ENCODE data around the gene CAPZA2.

Gene CAPZA2

GRCh38 chr7:116859323-116859722, 3.1 kb upstream of the CAPZA2 start:
- H3K27me3 ChIP-seq (ENCODE audit: insufficient read depth, low read length, poor library complexity): peaks cover 16% of the 10 kb centered on the region
- H3K9ac ChIP-seq (ENCODE audit: low read depth, low read length): no peak overlapping the region
- peaks cover 6% of the 10 kb centered on the region; the same call in 1 of the 2 replicates for H4K20me1 ChIP-seq (ENCODE audit: insufficient read depth, low read length)
- peaks cover 19% of the 10 kb centered on the region for H3K79me2 ChIP-seq (ENCODE audit: insufficient read depth, low read length)
- no peak for ATAC-seq (ENCODE audit: insufficient read depth, low read depth)
- H3K9me3 ChIP-seq (ENCODE audit: insufficient read depth, low read length, severe bottlenecking): no peaks in the 10 kb centered on the region
- H2AFZ ChIP-seq (ENCODE audit: low read depth, low read length): no peak overlapping the region
- peaks cover 15% of the 10 kb centered on the region for H3K4me1 ChIP-seq (ENCODE audit: insufficient read depth, low read length)
- no peak overlapping the region for H3K4me3 ChIP-seq (ENCODE audit: low read depth in 1 of 2, low read length in 2 of 2)
- no peak overlapping the region for H3K27ac ChIP-seq (ENCODE audit: low read length)
- H3K36me3 ChIP-seq (ENCODE audit: insufficient read depth, low read length): no peaks in the 10 kb centered on the region
- TF ChIP-seq EZH2 (IDR thresholded peaks at IDR 0.05; ENCODE audit: borderline replicate concordance, low read depth, low read length, severe bottlenecking) (no peak), CTCF (IDR thresholded peaks at IDR 0.05; ENCODE audit: borderline replicate concordance, extremely low read depth, low read length, poor library complexity, severe bottlenecking) (no peak)
- no peak overlapping the region for H3K4me2 ChIP-seq (ENCODE audit: insufficient read depth, low read length)
- no peak for DNase-seq

GRCh38 chr7:116861717-116862116, 670 bp upstream of the CAPZA2 start:
- H3K79me2 ChIP-seq (ENCODE audit: insufficient read depth, low read length): peaks cover 42% of the 10 kb centered on the region
- H2AFZ ChIP-seq (ENCODE audit: low read depth, low read length): peak overlapping the region; percentile 77
- H3K4me1 ChIP-seq (ENCODE audit: insufficient read depth, low read length): peaks cover 35% of the 10 kb centered on the region
- H3K27me3 ChIP-seq (ENCODE audit: insufficient read depth, low read length, poor library complexity): peaks cover 2% of the 10 kb centered on the region
- no peaks in the 10 kb centered on the region for H3K9me3 ChIP-seq (ENCODE audit: insufficient read depth, low read length, severe bottlenecking)
- ATAC-seq (ENCODE audit: insufficient read depth, low read depth) (no peak), DNase-seq (no peak)
- H4K20me1 ChIP-seq (ENCODE audit: insufficient read depth, low read length): peaks cover 17% of the 10 kb centered on the region
- no peaks in the 10 kb centered on the region for H3K36me3 ChIP-seq (ENCODE audit: insufficient read depth, low read length)
- peak overlapping the region; percentile 91 for H3K9ac ChIP-seq (ENCODE audit: low read depth, low read length)
- TF ChIP-seq EZH2 (IDR thresholded peaks at IDR 0.05; ENCODE audit: borderline replicate concordance, low read depth, low read length, severe bottlenecking) (no peak), CTCF (IDR thresholded peaks at IDR 0.05; ENCODE audit: borderline replicate concordance, extremely low read depth, low read length, poor library complexity, severe bottlenecking) (no peak)
- H3K27ac ChIP-seq (ENCODE audit: low read length): peak overlapping the region; percentile 21; the same call in 1 of the 2 replicates
- H3K4me2 ChIP-seq (ENCODE audit: insufficient read depth, low read length): peak overlapping the region; percentile 91
- H3K4me3 ChIP-seq (ENCODE audit: low read depth in 1 of 2, low read length in 2 of 2): peak overlapping the region in 1 of 2 experiments; percentile 77; a peak in 2 of 4 replicates

- Histone ChIP-seq H3K4me3 (ENCODE audit: low read depth in 1 of 2, low read length in 2 of 2) (peak overlapping the region; percentile 74 to 77), H3K9ac (ENCODE audit: low read depth, low read length) (peak overlapping the region; percentile 91), H3K9me3 (ENCODE audit: insufficient read depth, low read length, severe bottlenecking) (no peaks in the 10 kb centered on the region), H3K27ac (ENCODE audit: low read length) (peak overlapping the region; percentile 91), H3K4me2 (ENCODE audit: insufficient read depth, low read length) (peak overlapping the region; percentile 91), H3K79me2 (ENCODE audit: insufficient read depth, low read length) (peaks cover 56% of the 10 kb centered on the region), H3K4me1 (ENCODE audit: insufficient read depth, low read length) (peaks cover 39% of the 10 kb centered on the region), H4K20me1 (ENCODE audit: insufficient read depth, low read length) (peaks cover 28% of the 10 kb centered on the region), H3K27me3 (ENCODE audit: insufficient read depth, low read length, poor library complexity) (no peaks in the 10 kb centered on the region), H2AFZ (ENCODE audit: low read depth, low read length) (peak overlapping the region; percentile 92), H3K36me3 (ENCODE audit: insufficient read depth, low read length) (no peaks in the 10 kb centered on the region)
- peak; percentile 44 for DNase-seq
- TF ChIP-seq EZH2 (IDR thresholded peaks at IDR 0.05; ENCODE audit: borderline replicate concordance, low read depth, low read length, severe bottlenecking) (no peak), CTCF (IDR thresholded peaks at IDR 0.05; ENCODE audit: borderline replicate concordance, extremely low read depth, low read length, poor library complexity, severe bottlenecking) (peak; percentile 25)
- ATAC-seq (ENCODE audit: insufficient read depth, low read depth): peak; percentile 20
Measured at GRCh38 chr7:116862951-116863670, 724 bp downstream of the CAPZA2 start.

Measured in DND-41 (cell line).